HepG2 (cell line): ENCODE measurements around the gene ZNF217. TPM values are rescaled to one million over a fixed set of nuclear protein-coding genes. Genes with fewer than 3 reads are reported as not detected.
A peak's percentile ranks its signal among the peaks of the same experiment; 100 is the strongest.

Experiments used
- AKAP8 ChIP-seq: sonication (generic); formaldehyde crosslinking; IDR thresholded peaks from 2 replicates; pipeline ENCODE4 v1.5.1; 2020; ENCODE audit warnings: mild to moderate bottlenecking, missing genetic modification reagents
- HNRNPK ChIP-seq: fragments of 200-400 bp; formaldehyde crosslinking; IDR thresholded peaks from 2 replicates; pipeline ENCODE4 v1.6.1; 2018; ENCODE audit warnings: low read length, low read depth, moderate library complexity, mild to moderate bottlenecking; ENCODE audit not compliant: poor library complexity, severe bottlenecking
- TERF1 ChIP-seq: sonication (generic); formaldehyde crosslinking; IDR thresholded peaks from 2 replicates; pipeline ENCODE4 v1.8.0; 2022; ENCODE audit warnings: mild to moderate bottlenecking, missing genetic modification reagents, moderate library complexity
- THRA ChIP-seq: sonication (generic); formaldehyde crosslinking; IDR thresholded peaks from 2 replicates; pipeline ENCODE4 v1.4.0; 2020; ENCODE audit warnings: missing genetic modification reagents, borderline replicate concordance
- ZBTB33 ChIP-seq: sonication (generic); formaldehyde crosslinking; IDR thresholded peaks from 2 replicates; pipeline ENCODE4 v1.4.0; 2020; ENCODE audit warnings: missing genetic modification reagents
- ZFP36L1 ChIP-seq: sonication (generic); formaldehyde crosslinking; IDR thresholded peaks from 2 replicates; pipeline ENCODE4 v1.8.0; 2022; ENCODE audit warnings: mild to moderate bottlenecking, missing genetic modification reagents, moderate library complexity
- ZHX2 ChIP-seq, 2 experiments: sonication (generic) in 1 of 2; formaldehyde crosslinking in 1 of 2; IDR thresholded peaks; 2 replicates each; pipeline versions ENCODE4 v1.6.1 to v1.9.0; 2014 to 2022; ENCODE audit warnings: antibody characterized with exemption in 1 of 2, borderline replicate concordance in 1 of 2, inconsistent platforms in 1 of 2, low read depth in 1 of 2, missing genetic modification reagents in 1 of 2
- ZNF3 ChIP-seq: IDR thresholded peaks from 2 replicates; pipeline ENCODE4 v1.7.0; 2017; ENCODE audit warnings: inconsistent platforms
- ZNF572 ChIP-seq: sonication (generic); formaldehyde crosslinking; IDR thresholded peaks from 2 replicates; pipeline ENCODE4 v1.5.1; 2020; ENCODE audit warnings: mild to moderate bottlenecking, missing genetic modification reagents
- ZNF740 ChIP-seq: sonication (generic); formaldehyde crosslinking; IDR thresholded peaks from 2 replicates; pipeline ENCODE4 v1.4.0; 2020; ENCODE audit warnings: missing genetic modification reagents
- ZNF746 ChIP-seq: sonication (generic); formaldehyde crosslinking; IDR thresholded peaks from 2 replicates; pipeline ENCODE4 v1.8.0; 2022; ENCODE audit warnings: mild to moderate bottlenecking, missing genetic modification reagents
- ZNF766 ChIP-seq: sonication (generic); formaldehyde crosslinking; IDR thresholded peaks from 2 replicates; pipeline ENCODE4 v1.5.0; 2020; ENCODE audit warnings: missing genetic modification reagents, borderline replicate concordance
- ZNF781 ChIP-seq: sonication (generic); formaldehyde crosslinking; IDR thresholded peaks from 2 replicates; pipeline ENCODE4 v1.5.1; 2020; ENCODE audit warnings: borderline replicate concordance, mild to moderate bottlenecking, missing genetic modification reagents; ENCODE audit errors: not compliant biosample characterization
- ZXDC ChIP-seq: sonication (generic); formaldehyde crosslinking; IDR thresholded peaks from 2 replicates; pipeline ENCODE4 v1.5.0; 2020; ENCODE audit warnings: mild to moderate bottlenecking, missing genetic modification reagents
- polyA plus RNA-seq, 8 experiments: library from polyadenylated mRNA; depleted of rRNA in 3 of 8; stranded (reverse) in 7 of 8; unstranded in 1 of 8; fragments of >200 nt; fragmentation: Illumina TruSeq in 4 of 8; extraction: Trizol in 4 of 8; gene quantifications; 2 replicates each; pipeline versions ENCODE4 v1.2.1 to v1.2.3, GENCODE V29; 2011 to 2016; ENCODE audit warnings: low read depth in 4 of 8, missing spikeins in 1 of 8, mixed read lengths in 1 of 8; ENCODE audit not compliant: insufficient read depth in 1 of 8
- total RNA-seq, 5 experiments: library from RNA; depleted of rRNA; stranded (reverse); fragments of >200 nt; fragmentation: Illumina TruSeq; extraction: Trizol; gene quantifications; 2 replicates each; pipeline ENCODE4 v1.2.3, GENCODE V29; 2016; ENCODE audit warnings: low read depth in 1 of 5

Gene ZNF217
- total and polyA plus RNA-seq, 2 of the 13 experiments (the other 11 are each of a cell fraction or from before 2014, with no cell fraction given): 22.3 to 29.8 TPM

GRCh38 chr20:53592992-53593465, 610 bp downstream of the ZNF217 start (continued):
- TF ChIP-seq ZHX2 (IDR thresholded peaks at IDR 0.05; ENCODE audit: low read depth) (no peak), ZHX2 (CRISPR knock-in tag; IDR thresholded peaks at IDR 0.05; ENCODE audit: borderline replicate concordance) (peak; percentile 68; the same call in 1 of the 2 replicates), ZBTB33 (CRISPR knock-in tag) (no peak), ZNF781 (no peak), AKAP8 (no peak), ZNF766 (CRISPR knock-in tag) (no peak), ZNF3 (no peak), ZXDC (CRISPR knock-in tag) (no peak), ZFP36L1 (no peak), HNRNPK (peak; percentile 72), ZNF746 (CRISPR knock-in tag) (no peak), ZNF740 (CRISPR knock-in tag) (no peak), THRA (no peak), ZNF572 (CRISPR knock-in tag) (no peak), TERF1 (CRISPR knock-in tag) (no peak)
